HCT116 (cell line): ENCODE data around the gene ODR4.

Source experiments
- CBX3 ChIP-seq: IDR thresholded peaks from 2 replicates; pipeline ENCODE4 v1.6.1; 2012; ENCODE audit warnings: low read depth
- EGR1 ChIP-seq: IDR thresholded peaks from 2 replicates; pipeline ENCODE4 v1.6.1; 2012; ENCODE audit warnings: low read depth
- ELF1 ChIP-seq: IDR thresholded peaks from 2 replicates; pipeline ENCODE4 v1.6.1; 2012; ENCODE audit warnings: low read depth, borderline replicate concordance
- EZH2 ChIP-seq: fragments of 200-600 bp; sonication (generic); IDR thresholded peaks from 2 replicates; pipeline ENCODE4 v1.6.1; 2017; ENCODE audit warnings: antibody characterized with exemption, mixed run types
- POLR2AphosphoS5 ChIP-seq: IDR thresholded peaks from 2 replicates; pipeline ENCODE4 v1.6.1; 2011; ENCODE audit warnings: mild to moderate bottlenecking, low read depth, low read length, moderate library complexity
- YY1 ChIP-seq: IDR thresholded peaks from 2 replicates; pipeline ENCODE4 v1.6.1; 2011; ENCODE audit warnings: low read length, low read depth, moderate library complexity, mild to moderate bottlenecking; ENCODE audit not compliant: insufficient replicate concordance; ENCODE audit errors: extremely low read depth
- TF ChIP-seq, protein P1 (sequence below), 3 experiments: fragments of 200-600 bp in 1 of 3; sonication (generic) in 1 of 3; IDR thresholded peaks in 2 of 3; conservative IDR thresholded peaks in 1 of 3; 2 replicates each; pipeline ENCODE4 v1.5.1; 2012 to 2017; ENCODE audit warnings: low read depth in 2 of 3, low read length in 2 of 3, antibody characterized with exemption in 1 of 3, borderline replicate concordance in 1 of 3, control low read depth in 1 of 3, mild to moderate bottlenecking in 1 of 3, mixed read lengths in 1 of 3, mixed run types in 1 of 3, moderate library complexity in 1 of 3; ENCODE audit not compliant: insufficient read depth in 1 of 3

DNA sequence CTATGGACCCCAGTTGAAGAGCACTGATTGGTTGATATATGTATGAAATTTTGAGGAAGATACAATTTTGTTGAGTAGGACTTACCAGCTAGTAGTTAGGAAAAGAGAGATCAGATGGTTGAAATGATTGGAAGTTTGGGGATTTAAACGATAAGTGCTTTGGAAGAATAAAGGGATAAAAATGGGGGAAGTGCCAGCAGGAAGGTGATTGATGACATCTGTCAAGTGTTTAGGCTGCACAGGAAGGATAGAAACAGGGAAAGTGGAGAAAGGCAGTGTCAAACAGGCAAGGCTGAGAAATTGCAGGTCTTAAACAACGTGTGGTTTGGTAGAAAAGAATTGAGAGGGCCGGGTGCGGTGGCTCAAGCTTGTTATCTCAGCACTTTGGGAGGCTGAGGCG, 62.9 kb downstream of the ODR4 start:
- TF ChIP-seq, protein P1, sequence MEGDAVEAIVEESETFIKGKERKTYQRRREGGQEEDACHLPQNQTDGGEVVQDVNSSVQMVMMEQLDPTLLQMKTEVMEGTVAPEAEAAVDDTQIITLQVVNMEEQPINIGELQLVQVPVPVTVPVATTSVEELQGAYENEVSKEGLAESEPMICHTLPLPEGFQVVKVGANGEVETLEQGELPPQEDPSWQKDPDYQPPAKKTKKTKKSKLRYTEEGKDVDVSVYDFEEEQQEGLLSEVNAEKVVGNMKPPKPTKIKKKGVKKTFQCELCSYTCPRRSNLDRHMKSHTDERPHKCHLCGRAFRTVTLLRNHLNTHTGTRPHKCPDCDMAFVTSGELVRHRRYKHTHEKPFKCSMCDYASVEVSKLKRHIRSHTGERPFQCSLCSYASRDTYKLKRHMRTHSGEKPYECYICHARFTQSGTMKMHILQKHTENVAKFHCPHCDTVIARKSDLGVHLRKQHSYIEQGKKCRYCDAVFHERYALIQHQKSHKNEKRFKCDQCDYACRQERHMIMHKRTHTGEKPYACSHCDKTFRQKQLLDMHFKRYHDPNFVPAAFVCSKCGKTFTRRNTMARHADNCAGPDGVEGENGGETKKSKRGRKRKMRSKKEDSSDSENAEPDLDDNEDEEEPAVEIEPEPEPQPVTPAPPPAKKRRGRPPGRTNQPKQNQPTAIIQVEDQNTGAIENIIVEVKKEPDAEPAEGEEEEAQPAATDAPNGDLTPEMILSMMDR (IDR thresholded peaks at IDR 0.05 in 2 of 3, conservative IDR thresholded peaks at IDR 0.05 in 1 of 3; ENCODE audit: borderline replicate concordance in 1 of 3, insufficient read depth in 1 of 3, low read depth in 2 of 3, low read length in 2 of 3) = no peak
- TF ChIP-seq CBX3 = no peak
- TF ChIP-seq ELF1 = no peak
- no peak for TF ChIP-seq EGR1
- no peak for TF ChIP-seq YY1
- no peak for TF ChIP-seq POLR2AphosphoS5
- no peak for TF ChIP-seq EZH2
